Hematopoietic multipotent progenitor cell treated with erythropoietin and hydrocortisone succinate and interleukin-3 and kit ligand, for 4 days (in vitro differentiated cells): ENCODE data around the gene OTOS.

Source experiments
- DNase-seq: peaks from one replicate; pipeline ENCODE4 v3.0.0-alpha.2; 2015

Gene OTOS

GRCh38 chr2:240166761-240167587 lies 26.5 kb upstream of the OTOS start:
- DNase-seq = no peak

DNA sequence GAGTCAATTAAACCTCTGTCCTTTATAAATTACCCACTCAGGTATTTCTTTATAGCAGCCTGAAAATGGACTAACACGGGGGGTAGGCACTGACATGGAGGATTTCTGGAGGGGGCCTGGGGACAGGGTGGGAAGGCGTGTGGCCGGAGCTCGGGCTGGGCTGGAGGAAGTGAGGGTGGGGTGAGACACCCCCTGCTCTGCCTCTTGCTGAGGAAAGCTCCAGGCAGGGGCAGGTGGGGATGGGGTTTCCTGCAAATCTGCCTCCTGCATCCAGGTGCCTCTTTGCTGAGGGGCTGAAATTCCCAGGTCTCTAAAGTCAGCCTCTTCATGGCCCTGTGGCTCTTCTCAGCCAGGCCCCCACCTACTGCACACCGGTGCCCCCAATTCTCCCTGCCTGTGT lies 25.7 kb upstream of the OTOS start:
- DNase-seq = no peak

GRCh38 chr2:240165661-240166060 lies 25.2 kb upstream of the OTOS start:
- no peak for DNase-seq

DNA sequence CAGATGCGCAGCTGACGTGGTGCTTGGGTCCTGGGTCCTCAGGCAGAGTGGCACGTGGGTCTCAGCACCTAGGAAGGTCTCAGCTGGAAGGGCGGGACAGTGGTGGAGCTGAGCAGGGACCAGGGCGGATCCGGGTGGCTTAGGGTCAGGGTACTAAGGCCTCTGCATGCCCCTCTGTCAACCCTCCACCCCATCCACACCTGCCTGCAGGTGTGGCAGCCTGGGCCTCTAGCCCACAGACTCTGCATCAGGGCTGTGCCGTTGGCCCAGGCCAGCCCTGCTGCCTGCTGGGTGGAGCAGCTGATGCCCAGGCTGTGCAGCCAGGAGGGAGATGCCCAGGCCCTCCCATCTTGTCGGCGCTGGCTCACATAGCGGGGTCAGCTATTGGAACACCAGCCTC lies 24.6 kb upstream of the OTOS start:
- no peak for DNase-seq

DNA sequence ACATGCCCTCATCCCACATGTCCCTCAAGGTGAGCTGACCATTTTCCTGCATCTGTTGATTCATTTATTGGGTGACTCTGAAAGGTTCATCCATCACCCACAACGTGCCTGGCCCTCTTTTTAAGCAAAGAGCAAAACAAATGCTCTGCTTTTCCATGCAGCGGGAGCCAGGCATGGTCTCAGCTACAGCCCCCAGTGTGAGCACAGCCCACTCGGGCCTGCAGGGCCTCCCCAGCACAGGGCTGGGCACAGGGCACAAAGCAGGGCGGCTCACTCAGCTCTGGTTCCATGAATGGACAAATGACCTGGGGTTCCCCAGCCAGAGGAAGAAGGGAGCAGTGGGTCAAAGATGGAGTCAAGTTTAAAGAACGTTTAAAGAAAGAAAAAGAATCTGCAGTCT lies 24.1 kb upstream of the OTOS start:
- no peak for DNase-seq

GRCh38 chr2:240163844-240164574 lies 23.6 kb upstream of the OTOS start:
- no peak for DNase-seq

DNA sequence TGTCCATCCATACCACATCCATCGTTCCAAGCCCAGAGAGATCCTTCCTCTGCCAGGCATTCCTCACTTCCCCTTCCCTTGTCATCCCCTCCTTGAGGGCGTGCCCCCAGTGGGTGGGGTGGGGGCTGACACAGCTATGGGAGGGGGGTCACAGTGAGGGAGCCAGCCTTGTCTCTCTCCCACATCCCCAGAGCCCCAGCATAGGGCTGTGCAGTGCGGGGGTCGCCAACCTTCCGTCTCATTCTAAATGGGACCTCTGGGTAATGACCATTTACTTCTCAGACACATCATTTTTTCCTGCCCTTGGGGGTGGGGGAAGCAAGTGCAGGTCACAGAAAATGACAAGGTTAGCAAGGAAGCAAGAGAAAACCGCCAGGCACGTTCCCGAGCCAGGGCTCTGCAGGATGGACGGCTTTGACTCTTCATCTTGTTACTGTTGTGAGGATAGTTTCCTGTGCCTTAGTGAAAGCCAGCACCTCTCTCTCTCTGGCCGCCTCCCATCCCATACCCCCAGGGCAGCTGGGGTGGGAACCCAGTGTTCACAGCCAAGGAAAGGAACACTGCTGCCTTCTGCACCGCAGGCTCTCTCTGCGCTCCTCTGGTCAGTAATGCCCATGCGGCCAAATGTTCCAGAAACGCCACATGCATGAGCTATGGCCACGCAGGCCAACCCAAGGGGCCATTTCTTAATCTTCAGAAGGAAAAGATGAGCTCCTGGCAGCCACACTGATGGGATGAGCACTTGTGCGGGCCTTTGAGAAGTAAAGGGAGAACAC lies 22.7 kb upstream of the OTOS start:
- DNase-seq = no peak

DNA sequence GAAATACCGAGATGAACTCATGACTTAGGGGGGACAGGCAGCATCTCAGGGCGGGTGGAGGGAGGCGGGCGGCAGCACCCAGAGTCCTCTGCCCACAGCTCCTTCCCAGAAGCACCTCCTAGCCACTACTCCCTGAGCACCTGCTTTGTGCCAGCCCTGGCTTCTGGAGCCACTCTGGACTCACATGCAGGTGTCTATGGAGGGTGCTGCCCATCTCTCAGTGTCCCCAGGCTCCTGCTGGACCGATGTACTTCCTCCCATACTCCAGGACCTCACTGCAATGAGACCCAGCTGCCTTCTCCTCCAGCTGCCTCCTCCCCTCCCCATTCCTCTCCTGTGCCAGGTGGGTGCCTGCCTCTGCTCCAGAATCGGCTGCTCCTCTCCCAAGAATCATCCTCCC lies 22.1 kb upstream of the OTOS start:
- no peak for DNase-seq

DNA sequence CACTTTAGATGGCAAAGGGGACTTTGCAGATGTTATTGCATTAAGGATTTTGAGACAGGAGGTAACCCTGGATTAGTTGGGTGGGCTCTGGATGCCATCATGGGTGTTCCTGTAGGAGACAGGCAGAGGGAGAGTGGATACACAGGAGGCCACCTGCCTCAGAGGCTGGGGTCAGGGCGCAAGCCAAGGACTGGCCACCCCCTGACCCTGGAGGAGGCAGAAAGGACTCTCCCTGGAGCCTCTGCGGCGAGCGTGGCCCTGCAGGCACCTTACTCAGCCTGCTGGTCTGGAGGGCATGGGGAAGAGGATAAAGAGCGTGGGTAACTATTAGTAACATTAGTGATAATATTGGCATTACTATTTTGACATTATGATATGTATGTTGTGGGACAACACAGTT lies 21.6 kb upstream of the OTOS start:
- no peak for DNase-seq

- DNase-seq = no peak
These were observed 20.8 kb upstream of the OTOS start for GRCh38 chr2:240161087-240161750.

DNA sequence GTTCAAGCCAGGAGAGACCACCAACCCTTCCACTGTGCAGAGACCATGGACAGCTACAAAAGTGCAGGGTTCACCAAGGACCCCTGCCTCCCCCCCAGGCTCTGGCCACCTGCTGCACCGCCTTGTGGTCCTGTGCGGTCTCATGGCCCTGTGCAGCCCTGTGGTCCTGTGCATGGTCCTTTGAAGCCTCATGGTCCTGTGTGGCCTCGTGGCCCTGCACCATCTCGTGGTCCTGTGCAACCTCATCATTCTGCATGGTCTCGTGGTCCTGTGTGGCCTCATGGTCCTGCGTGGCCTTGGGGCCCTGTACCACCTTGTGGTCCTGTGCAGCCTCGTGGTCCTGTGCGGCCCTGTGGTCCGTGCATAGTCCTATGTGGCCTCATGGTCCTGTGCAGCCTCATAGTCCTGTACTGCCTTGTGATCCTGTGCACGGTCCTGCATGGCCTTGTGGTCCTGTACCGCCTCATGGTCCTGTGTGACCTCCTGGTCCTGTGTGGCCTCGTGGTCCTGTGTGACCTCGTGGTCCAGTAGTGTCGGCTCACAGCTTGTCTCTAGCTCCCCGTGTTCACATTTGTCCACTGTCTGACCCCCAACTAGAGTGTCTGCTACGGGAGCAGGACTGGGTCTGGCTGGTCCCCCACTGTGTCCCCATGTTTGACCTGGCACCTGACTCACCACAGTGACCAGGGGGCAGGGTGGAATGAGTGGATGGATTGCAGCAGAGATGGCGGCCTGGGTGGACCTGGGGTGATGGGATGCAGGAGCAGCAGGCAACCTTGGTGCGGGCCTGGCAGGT lies 20.0 kb upstream of the OTOS start:
- no peak for DNase-seq

DNA sequence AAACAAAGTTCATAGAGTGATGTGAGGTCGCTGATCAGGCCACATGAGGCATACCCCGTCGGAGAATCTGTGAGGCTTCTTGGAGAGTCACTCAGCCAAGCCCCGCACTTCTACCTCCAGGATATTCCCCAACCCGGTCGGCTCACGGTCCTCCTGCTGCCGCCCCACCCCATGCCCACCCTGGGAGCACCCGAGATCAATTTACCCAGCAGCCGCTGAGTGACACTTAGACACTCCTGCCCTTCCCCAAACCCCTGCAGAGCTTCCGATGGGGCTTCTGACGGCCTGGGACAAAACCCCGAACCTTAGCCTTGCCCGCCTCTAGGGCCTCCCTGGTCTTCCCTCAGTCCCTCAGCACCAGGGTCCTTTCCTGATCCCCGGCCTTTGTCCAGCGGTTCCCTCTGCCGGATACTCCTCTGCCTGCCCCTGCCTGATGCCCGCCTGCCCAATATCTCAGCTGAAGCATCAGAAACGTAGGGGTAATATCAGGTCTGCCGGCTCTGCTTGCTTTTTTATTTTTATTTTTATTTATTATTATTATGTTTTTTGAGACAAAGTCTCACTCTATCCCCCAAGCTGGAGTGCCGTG lies 18.9 kb upstream of the OTOS start:
- no peak for DNase-seq

- DNase-seq = no peak
These were observed 16.7 kb upstream of the OTOS start for GRCh38 chr2:240157147-240157470.

- no peak for DNase-seq
These were observed 16.1 kb upstream of the OTOS start for GRCh38 chr2:240156435-240157146.

- DNase-seq = no peak
These were observed 15.4 kb upstream of the OTOS start for GRCh38 chr2:240155745-240156390.

GRCh38 chr2:240155048-240155744 lies 14.7 kb upstream of the OTOS start:
- DNase-seq = no peak

GRCh38 chr2:240154606-240155005 lies 14.1 kb upstream of the OTOS start:
- no peak for DNase-seq

DNA sequence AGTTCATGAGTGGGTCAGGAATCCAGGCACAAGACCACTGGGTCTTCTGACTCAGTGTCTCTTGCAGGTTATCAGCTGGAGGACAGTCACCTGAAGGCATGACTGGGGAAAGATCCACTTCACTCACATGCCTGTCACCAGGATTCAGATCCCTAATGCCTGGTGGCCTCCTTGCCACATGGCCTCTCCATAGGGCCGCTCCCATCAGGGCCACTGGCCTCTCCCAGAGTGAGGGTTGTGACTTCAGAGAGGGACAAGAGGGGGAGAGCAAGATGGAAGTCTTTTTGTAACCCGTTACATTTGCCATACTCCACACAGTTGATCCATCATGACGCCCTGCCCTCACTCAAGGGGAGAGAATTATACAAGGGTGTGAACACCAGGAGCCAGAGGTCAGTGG lies 13.0 kb upstream of the OTOS start:
- DNase-seq = no peak

DNA sequence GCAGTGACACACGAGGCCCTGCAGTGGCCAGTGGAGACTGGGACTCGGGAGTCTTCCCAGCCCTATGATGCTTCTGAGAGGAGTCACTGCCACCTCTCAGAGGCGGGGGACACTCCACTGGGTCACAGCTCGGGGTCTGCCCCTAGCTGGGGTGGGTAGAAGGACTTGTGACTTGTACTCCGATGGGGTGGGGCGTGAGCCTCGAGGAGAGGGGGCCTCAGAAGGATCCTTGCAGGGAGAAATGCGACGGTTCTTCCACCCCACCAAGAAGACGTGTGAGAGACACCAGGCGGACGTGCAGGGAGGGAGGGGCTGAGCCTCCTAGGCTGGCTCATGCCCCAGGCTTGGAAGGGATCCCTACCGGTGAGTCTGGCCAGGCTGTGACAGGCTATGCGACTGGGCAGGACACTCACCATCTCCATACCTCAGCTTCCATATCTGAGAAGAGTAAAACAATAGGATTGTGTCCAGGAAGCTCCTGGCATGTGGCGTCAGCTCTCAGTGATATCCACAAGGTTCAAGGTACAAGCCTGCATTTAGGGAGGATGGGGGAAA lies 11.1 kb upstream of the OTOS start:
- no peak for DNase-seq
